Liver (tissue), 3 donors: ENCODE results near the gene GUCY1A2.

Experiments used
- CTCF ChIP-seq: fragments of 150-350 bp; IDR thresholded peaks from 2 replicates; pipeline ENCODE4 v1.5.1; 2017; ENCODE audit warnings: improper control_type of control experiment, low read depth, low read length; ENCODE audit not compliant: missing input control
- TAF1 ChIP-seq: conservative IDR thresholded peaks from 2 replicates; pipeline ENCODE4 v1.6.1; 2016; ENCODE audit warnings: antibody characterized with exemption, mild to moderate bottlenecking
- donor health status: healthy.
- donor health status: healthy.

GRCh38 chr11:106858200-106858599 is 160.1 kb downstream of the GUCY1A2 start:
- TF ChIP-seq TAF1 (no peak), CTCF (no peak)
